Neuron (in vitro differentiated cells): ENCODE data around the gene EDC4.

ENCODE experiments used
- H2AFZ ChIP-seq: one replicate; pipeline ENCODE4 v1.6.1; 2013; ENCODE audit warnings: low read depth, mild to moderate bottlenecking, inconsistent platforms, low read length, moderate library complexity
- H3K27me3 ChIP-seq: one replicate; pipeline ENCODE4 v1.6.1; 2013; ENCODE audit warnings: low read length; ENCODE audit not compliant: insufficient read depth
- H3K36me3 ChIP-seq: one replicate; pipeline ENCODE4 v1.6.1; 2013; ENCODE audit warnings: low read length; ENCODE audit not compliant: insufficient read depth
- H3K4me1 ChIP-seq: one replicate; pipeline ENCODE4 v1.6.1; 2013; ENCODE audit warnings: low read length; ENCODE audit not compliant: insufficient read depth
- H3K4me3 ChIP-seq: 2 replicates; pipeline ENCODE4 v1.5.1; 2013; ENCODE audit warnings: mild to moderate bottlenecking, low read length, moderate library complexity
- H3K9me3 ChIP-seq: one replicate; pipeline ENCODE4 v1.6.1; 2013; ENCODE audit warnings: low read length

The EDC4 gene

GRCh38 chr16:67927131-67927941 lies 54.5 kb downstream of the EDC4 start:
- H3K4me1 ChIP-seq, result no peaks in the 10 kb centered on the region
- no peak overlapping the region for H2AFZ ChIP-seq
- H3K4me3 ChIP-seq, result no peak overlapping the region
- no peaks in the 10 kb centered on the region for H3K9me3 ChIP-seq
- no peaks in the 10 kb centered on the region for H3K27me3 ChIP-seq
- peaks cover 42% of the 10 kb centered on the region for H3K36me3 ChIP-seq

GRCh38 chr16:67928147-67928546 lies 55.3 kb downstream of the EDC4 start:
- H3K4me3 ChIP-seq, result no peak overlapping the region
- no peak overlapping the region for H2AFZ ChIP-seq
- no peaks in the 10 kb centered on the region for H3K4me1 ChIP-seq
- no peaks in the 10 kb centered on the region for H3K9me3 ChIP-seq
- no peaks in the 10 kb centered on the region for H3K27me3 ChIP-seq
- H3K36me3 ChIP-seq, result peaks cover 43% of the 10 kb centered on the region

- Histone ChIP-seq H3K4me3 (no peak overlapping the region), H3K36me3 (peaks cover 39% of the 10 kb centered on the region), H3K9me3 (no peaks in the 10 kb centered on the region), H3K4me1 (no peaks in the 10 kb centered on the region), H3K27me3 (no peaks in the 10 kb centered on the region), H2AFZ (no peak overlapping the region)
Measured at GRCh38 chr16:67928561-67929364, 55.9 kb downstream of the EDC4 start.

GRCh38 chr16:67930191-67930590 lies 57.3 kb downstream of the EDC4 start:
- peaks cover 11% of the 10 kb centered on the region for H3K4me1 ChIP-seq
- no peak overlapping the region for H2AFZ ChIP-seq
- no peaks in the 10 kb centered on the region for H3K27me3 ChIP-seq
- no peaks in the 10 kb centered on the region for H3K9me3 ChIP-seq
- peaks cover 38% of the 10 kb centered on the region for H3K36me3 ChIP-seq
- no peak overlapping the region for H3K4me3 ChIP-seq

- peaks cover 38% of the 10 kb centered on the region for H3K36me3 ChIP-seq
- H3K4me3 ChIP-seq, result no peak overlapping the region
- H3K9me3 ChIP-seq, result no peaks in the 10 kb centered on the region
- H2AFZ ChIP-seq, result no peak overlapping the region
- peaks cover 11% of the 10 kb centered on the region for H3K4me1 ChIP-seq
- H3K27me3 ChIP-seq, result no peaks in the 10 kb centered on the region
Measured at GRCh38 chr16:67930678-67931211, 57.9 kb downstream of the EDC4 start.
